ENCODE measurements around the gene DLGAP1. TPM values are rescaled to one million over a fixed set of nuclear protein-coding genes. Genes with fewer than 3 reads are reported as not detected.

DLGAP1 gene
- total RNA-seq, 1 experiment from 2014 or later = 0.39 TPM

DNA sequence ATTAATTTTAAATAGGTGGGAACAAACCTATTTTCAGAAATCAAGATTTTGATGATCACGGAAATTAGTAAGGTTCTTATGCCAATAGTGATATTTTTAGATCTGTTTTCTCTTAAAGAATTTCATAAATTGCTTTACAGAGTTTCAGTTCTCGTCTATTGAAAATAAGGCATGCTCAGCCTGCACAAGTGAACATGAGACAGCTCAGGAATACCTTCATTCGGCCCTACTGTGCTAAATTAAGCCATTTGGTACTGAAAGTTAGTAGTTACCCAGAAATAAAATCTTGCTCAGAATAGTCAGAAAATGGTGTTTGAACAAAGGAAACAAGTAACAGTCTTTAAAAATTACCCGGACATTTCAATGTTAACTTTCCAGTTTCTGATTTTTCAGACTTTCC lies 60.4 kb downstream of the DLGAP1 start:
- ChIA-PET CTCF (no interaction called here), RAD21 (ENCODE audit: low non-redundant PET in 1 of 2, low total read pairs in 2 of 2, uncharacterized antibody in 2 of 2, unreplicated experiment in 2 of 2) (no interaction called here), POLR2A (no interaction called here)
- no peaks in the 10 kb centered on the region for H4K20me1 ChIP-seq (ENCODE audit: insufficient read depth)
- no peak overlapping the region for H3K4me3 ChIP-seq (replicated peaks in 1 of 2; ENCODE audit: low read depth in 1 of 2, low read length in 2 of 2)
- TF ChIP-seq JUND (IDR thresholded peaks at IDR 0.05) (no peak), SP1 (IDR thresholded peaks at IDR 0.05; ENCODE audit: low read depth) (no peak), EGR1 (IDR thresholded peaks at IDR 0.05; ENCODE audit: low read depth) (no peak), FOSL1 (IDR thresholded peaks at IDR 0.05; ENCODE audit: low read depth) (no peak), POLR2A (IDR thresholded peaks at IDR 0.05; ENCODE audit: borderline replicate concordance, extremely low read depth, insufficient read depth, insufficient read length) (no peak), TCF7L2 (IDR thresholded peaks at IDR 0.05; ENCODE audit: borderline replicate concordance, extremely low read depth, insufficient read depth, insufficient read length) (no peak)
- TF ChIP-seq, protein P1, sequence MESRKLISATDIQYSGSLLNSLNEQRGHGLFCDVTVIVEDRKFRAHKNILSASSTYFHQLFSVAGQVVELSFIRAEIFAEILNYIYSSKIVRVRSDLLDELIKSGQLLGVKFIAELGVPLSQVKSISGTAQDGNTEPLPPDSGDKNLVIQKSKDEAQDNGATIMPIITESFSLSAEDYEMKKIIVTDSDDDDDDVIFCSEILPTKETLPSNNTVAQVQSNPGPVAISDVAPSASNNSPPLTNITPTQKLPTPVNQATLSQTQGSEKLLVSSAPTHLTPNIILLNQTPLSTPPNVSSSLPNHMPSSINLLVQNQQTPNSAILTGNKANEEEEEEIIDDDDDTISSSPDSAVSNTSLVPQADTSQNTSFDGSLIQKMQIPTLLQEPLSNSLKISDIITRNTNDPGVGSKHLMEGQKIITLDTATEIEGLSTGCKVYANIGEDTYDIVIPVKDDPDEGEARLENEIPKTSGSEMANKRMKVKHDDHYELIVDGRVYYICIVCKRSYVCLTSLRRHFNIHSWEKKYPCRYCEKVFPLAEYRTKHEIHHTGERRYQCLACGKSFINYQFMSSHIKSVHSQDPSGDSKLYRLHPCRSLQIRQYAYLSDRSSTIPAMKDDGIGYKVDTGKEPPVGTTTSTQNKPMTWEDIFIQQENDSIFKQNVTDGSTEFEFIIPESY (IDR thresholded peaks at IDR 0.05; ENCODE audit: extremely low read depth, insufficient replicate concordance, low read length) = no peak
- TF ChIP-seq, protein P2, sequence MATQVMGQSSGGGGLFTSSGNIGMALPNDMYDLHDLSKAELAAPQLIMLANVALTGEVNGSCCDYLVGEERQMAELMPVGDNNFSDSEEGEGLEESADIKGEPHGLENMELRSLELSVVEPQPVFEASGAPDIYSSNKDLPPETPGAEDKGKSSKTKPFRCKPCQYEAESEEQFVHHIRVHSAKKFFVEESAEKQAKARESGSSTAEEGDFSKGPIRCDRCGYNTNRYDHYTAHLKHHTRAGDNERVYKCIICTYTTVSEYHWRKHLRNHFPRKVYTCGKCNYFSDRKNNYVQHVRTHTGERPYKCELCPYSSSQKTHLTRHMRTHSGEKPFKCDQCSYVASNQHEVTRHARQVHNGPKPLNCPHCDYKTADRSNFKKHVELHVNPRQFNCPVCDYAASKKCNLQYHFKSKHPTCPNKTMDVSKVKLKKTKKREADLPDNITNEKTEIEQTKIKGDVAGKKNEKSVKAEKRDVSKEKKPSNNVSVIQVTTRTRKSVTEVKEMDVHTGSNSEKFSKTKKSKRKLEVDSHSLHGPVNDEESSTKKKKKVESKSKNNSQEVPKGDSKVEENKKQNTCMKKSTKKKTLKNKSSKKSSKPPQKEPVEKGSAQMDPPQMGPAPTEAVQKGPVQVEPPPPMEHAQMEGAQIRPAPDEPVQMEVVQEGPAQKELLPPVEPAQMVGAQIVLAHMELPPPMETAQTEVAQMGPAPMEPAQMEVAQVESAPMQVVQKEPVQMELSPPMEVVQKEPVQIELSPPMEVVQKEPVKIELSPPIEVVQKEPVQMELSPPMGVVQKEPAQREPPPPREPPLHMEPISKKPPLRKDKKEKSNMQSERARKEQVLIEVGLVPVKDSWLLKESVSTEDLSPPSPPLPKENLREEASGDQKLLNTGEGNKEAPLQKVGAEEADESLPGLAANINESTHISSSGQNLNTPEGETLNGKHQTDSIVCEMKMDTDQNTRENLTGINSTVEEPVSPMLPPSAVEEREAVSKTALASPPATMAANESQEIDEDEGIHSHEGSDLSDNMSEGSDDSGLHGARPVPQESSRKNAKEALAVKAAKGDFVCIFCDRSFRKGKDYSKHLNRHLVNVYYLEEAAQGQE (IDR thresholded peaks at IDR 0.05; ENCODE audit: low read depth) = no peak
- TF ChIP-seq, protein P3, sequence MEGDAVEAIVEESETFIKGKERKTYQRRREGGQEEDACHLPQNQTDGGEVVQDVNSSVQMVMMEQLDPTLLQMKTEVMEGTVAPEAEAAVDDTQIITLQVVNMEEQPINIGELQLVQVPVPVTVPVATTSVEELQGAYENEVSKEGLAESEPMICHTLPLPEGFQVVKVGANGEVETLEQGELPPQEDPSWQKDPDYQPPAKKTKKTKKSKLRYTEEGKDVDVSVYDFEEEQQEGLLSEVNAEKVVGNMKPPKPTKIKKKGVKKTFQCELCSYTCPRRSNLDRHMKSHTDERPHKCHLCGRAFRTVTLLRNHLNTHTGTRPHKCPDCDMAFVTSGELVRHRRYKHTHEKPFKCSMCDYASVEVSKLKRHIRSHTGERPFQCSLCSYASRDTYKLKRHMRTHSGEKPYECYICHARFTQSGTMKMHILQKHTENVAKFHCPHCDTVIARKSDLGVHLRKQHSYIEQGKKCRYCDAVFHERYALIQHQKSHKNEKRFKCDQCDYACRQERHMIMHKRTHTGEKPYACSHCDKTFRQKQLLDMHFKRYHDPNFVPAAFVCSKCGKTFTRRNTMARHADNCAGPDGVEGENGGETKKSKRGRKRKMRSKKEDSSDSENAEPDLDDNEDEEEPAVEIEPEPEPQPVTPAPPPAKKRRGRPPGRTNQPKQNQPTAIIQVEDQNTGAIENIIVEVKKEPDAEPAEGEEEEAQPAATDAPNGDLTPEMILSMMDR (IDR thresholded peaks at IDR 0.05 in 2 of 3, conservative IDR thresholded peaks at IDR 0.05 in 1 of 3; ENCODE audit: borderline replicate concordance in 1 of 3, insufficient read depth in 1 of 3, low read depth in 2 of 3, low read length in 2 of 3) = no peak
- TF ChIP-seq, protein P4, sequence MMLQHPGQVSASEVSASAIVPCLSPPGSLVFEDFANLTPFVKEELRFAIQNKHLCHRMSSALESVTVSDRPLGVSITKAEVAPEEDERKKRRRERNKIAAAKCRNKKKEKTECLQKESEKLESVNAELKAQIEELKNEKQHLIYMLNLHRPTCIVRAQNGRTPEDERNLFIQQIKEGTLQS (IDR thresholded peaks at IDR 0.05) = no peak
- no peak for DNase-seq (ENCODE audit: low read depth, low spot score)
- H3K4me1 ChIP-seq (ENCODE audit: control insufficient read depth in 1 of 2, insufficient read depth in 2 of 2, low read length in 2 of 2) = no peaks in the 10 kb centered on the region
- H3K36me3 ChIP-seq (ENCODE audit: control insufficient read depth in 1 of 2, insufficient read depth in 2 of 2, low read length in 2 of 2) = no peaks in the 10 kb centered on the region
- no peak for ATAC-seq
- no peak overlapping the region for H3K4me2 ChIP-seq (ENCODE audit: low read length)
- H2AFZ ChIP-seq (ENCODE audit: low read depth, low read length, poor library complexity, severe bottlenecking) = no peak overlapping the region
- intact Hi-C loops (cut with micrococcal nuclease) = no loop called here
- H3K27ac ChIP-seq (ENCODE audit: low read depth, low read length) = no peak overlapping the region
- H3K79me2 ChIP-seq (ENCODE audit: insufficient read depth, low read length) = no peaks in the 10 kb centered on the region
- H3K9me2 ChIP-seq (ENCODE audit: insufficient read depth) = no peaks in the 10 kb centered on the region
- BruUV-seq (replicated peaks) = no TSS peak
- H3K9me3 ChIP-seq (ENCODE audit: control insufficient read depth in 1 of 2, insufficient read depth in 1 of 2, low read depth in 1 of 2, low read length in 2 of 2) = peaks cover 4 to 6% of the 10 kb centered on the region in 2 experiments; a peak in 2 of 4 replicates
- H3K9ac ChIP-seq (ENCODE audit: low read length) = no peak overlapping the region
- H3K27me3 ChIP-seq (ENCODE audit: insufficient read depth, low read length) = no peaks in the 10 kb centered on the region

Measured in HCT116 (cell line).